HUDEP-2 (cell line): ENCODE results near the gene KCNH6.

Experiments
- DNase-seq, 76 experiments: peaks; one replicate each; lab custom pipeline; 2025; ENCODE audit not compliant: unreplicated experiment in 76 of 76; lab: John Stamatoyannopoulos, UW

Gene KCNH6

DNA sequence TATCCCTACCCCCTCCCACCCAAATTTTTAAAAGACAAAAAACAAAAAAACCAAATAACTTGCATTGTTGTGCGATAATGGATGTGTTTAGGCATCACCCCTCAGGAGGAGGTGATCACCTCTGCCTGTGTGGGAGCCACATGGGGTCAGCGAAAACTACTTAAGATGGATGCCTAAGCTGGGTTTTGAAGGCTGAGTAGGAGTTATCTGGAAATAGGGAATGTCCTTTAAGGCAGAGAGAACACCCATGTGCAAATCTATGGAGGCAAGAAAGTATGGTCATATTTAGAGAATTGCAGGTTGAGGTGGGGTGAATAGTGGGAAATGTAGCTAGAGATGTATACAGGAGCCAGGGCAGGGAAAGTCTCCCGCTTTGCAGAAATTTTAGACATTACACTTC, 72.0 kb downstream of the KCNH6 start:
- no peak for DNase-seq
